Occipital lobe (tissue), 2 donors: ENCODE data around the gene SYNE3. TPM values are rescaled to one million over a fixed set of nuclear protein-coding genes. Genes with fewer than 3 reads are reported as not detected.

ENCODE experiments used
- DNase-seq: peaks from one replicate; lab custom pipeline; 2025; lab: John Stamatoyannopoulos, UW
- total RNA-seq: library from RNA; depleted of rRNA; stranded (reverse); fragments of >200 nt; gene quantifications from one replicate; pipeline ENCODE4 v1.2.3, GENCODE V29; 2014

The SYNE3 gene, protein sequence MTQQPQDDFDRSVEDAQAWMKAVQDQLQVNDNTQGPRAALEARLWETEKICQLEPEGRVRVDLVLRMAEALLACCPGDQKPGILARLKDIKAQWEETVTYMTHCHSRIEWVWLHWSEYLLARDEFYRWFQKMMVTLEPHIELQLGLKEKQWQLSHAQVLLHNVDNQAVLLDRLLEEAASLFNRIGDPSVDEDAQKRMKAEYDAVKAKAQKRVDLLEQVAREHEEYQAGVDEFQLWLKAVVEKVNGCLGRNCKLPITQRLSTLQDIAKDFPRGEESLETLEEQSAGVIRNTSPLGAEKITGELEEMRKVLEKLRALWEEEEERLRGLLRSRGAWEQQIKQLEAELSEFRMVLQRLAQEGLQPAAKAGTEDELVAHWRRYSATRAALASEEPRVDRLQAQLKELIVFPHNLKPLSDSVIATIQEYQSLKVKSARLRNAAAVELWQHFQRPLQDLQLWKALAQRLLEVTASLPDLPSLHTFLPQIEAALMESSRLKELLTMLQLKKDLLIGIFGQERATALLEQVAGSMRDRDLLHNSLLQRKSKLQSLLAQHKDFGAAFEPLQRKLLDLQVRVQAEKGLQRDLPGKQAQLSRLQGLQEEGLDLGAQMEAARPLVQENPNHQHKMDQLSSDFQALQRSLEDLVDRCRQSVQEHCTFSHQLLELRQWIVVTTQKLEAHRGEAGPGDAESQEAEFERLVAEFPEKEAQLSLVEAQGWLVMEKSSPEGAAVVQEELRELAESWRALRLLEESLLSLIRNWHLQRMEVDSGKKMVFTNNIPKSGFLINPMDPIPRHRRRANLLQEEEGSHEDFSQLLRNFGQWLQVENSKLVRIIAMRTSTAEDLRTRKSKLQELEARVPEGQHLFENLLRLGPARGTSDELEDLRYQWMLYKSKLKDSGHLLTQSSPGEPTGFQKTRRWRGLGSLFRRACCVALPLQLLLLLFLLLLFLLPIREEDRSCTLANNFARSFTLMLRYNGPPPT
- total RNA-seq, result 2.2 TPM

- DNase-seq, result no peak
These were observed at the start of gene SYNE3 for GRCh38 chr14:95516554-95517181. SYNE3 (minus strand) TSS chr14:95516650; CDS start chr14:95475821, 40,829 bp downstream.

- no peak for DNase-seq
These were observed 47.6 kb upstream of the SYNE3 start for GRCh38 chr14:95564060-95564459.

- no peak for DNase-seq
These were observed 46.6 kb upstream of the SYNE3 start for GRCh38 chr14:95562892-95563685.

DNA sequence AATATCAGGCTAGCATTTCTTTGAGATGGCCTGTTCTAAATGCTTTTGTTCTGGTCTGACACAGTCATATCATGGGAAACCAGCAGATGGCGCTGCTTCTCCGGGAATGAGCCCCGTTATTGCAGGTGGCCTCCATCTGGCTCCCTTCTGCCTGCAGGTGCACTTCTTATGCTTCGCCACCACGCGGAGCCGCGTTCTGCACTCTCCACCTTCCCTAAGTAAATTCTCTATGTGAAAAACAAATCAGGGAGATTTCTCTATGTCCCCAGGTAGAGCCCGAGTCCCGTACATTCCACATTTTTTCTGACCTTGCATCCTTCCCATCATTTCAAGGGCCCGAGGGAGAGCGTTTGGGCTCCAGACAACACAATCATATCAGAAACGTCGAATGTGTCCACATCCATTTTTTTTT is 44.6 kb upstream of the SYNE3 start:
- DNase-seq, result peak; percentile 74

- no peak for DNase-seq
These were observed 42.8 kb upstream of the SYNE3 start for GRCh38 chr14:95559203-95559602.

DNA sequence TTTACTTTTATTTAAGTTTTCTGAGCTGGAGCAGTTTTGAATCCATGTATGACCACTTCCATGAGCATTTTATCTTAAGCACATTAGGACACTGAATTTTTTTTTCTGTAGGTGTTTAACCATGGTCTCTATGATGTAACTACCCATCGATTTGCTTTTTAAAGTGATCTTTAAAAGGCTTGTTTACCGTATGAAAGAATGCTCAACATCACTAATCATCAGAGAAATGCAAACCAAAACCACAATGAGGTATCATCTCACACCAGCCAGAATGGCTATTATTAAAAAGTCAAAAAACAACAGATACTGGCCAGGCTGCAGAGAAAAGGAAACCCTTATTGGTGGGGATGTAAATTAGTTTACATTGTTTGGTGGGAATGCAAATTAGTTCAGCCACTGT is 41.4 kb upstream of the SYNE3 start:
- no peak for DNase-seq

- DNase-seq, result no peak
These were observed 40.8 kb upstream of the SYNE3 start for GRCh38 chr14:95557291-95557690.

DNA sequence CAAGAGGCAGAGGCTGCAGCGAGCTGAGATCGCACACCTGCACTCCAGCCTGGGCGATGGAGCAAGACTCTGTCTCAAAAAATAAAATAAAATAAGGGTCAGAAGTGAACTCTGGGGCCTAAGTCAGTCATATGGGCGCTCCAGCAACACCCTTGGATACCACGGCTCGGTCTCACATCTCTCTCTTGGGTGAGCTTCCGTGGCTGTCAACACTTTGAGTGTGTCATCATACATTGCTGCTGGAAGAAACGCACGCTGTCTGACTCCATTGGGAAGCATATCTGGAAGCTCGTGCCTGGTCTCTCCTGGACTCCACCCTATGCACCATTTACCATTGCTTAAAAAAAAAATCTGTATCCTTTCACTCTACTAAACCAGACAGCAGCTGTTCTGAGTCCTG is 38.6 kb upstream of the SYNE3 start:
- no peak for DNase-seq

GRCh38 chr14:95553141-95553540 is 36.7 kb upstream of the SYNE3 start:
- DNase-seq, result no peak

GRCh38 chr14:95551435-95551834 is 35.0 kb upstream of the SYNE3 start:
- no peak for DNase-seq

DNA sequence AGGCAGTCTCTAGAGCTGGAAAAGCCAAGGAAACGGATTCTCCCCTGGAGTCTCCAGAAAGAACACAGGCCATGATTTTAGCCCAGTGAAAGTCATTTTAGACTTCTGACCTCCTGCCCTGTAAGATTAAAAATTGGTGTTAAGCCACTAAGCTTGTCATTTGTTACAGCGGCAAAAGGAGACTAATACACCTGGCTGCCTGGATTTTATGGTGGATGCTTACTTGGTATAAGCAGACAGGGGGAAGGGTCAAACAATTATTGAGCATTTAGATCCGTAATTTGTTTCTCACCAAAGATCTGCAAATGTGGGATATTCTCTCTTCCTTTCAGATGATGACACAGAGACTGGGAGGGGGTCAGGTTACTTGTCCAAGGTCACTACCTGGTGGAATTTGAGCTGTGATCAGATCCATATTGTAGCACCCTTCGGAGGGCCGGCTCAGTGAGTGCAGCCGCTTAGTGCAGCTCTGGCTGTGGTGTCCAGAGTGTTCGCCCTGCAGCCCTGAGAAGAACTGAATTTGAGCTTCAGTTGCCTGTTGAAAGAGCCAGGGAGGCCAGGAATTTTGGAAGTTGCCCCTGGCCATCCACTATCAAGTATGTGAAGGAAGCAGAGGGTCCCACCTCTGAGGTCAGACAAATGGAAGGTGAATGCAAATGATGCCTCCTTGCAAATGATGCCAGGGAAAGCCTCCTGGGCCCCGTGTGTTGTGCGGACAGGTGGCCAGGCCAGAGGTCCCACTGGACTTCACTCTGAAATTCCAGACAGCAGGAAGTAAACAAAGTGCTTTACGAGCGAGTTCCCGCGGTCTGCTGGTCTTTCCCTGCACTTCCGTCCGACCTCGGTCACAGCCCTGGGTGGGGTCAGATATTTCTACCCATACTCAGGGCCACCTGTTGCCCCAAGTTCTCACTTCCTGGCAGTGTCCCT is 33.5 kb upstream of the SYNE3 start:
- DNase-seq, result no peak

DNA sequence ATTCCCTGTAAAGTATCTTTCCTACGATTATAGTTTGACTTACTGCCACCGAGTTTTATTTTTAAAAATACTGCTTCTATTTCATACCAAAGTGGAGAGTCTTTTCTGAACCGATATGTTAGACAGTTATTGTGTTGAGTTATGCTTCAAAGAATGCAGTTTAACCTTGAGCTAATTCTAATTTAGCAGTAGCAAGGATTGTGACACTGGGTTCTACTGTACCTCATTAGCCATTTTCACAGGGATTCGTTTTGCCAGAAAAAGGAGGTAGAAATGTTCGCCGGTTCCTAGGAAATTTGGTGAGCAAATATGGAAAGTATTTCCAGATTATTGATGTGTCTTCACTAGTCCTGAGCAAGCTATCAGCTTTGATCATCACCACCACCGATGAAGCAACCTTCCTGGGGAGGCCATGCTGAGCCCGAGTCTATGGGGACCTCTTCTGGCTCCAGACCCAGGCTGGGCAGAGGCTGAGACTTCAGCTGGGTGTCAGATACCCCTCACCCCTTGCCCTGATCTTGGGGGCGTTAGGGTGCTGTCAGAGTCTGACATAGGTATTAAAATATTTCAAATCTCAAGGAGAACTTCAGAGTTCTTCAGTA is 32.0 kb upstream of the SYNE3 start:
- DNase-seq, result no peak

DNA sequence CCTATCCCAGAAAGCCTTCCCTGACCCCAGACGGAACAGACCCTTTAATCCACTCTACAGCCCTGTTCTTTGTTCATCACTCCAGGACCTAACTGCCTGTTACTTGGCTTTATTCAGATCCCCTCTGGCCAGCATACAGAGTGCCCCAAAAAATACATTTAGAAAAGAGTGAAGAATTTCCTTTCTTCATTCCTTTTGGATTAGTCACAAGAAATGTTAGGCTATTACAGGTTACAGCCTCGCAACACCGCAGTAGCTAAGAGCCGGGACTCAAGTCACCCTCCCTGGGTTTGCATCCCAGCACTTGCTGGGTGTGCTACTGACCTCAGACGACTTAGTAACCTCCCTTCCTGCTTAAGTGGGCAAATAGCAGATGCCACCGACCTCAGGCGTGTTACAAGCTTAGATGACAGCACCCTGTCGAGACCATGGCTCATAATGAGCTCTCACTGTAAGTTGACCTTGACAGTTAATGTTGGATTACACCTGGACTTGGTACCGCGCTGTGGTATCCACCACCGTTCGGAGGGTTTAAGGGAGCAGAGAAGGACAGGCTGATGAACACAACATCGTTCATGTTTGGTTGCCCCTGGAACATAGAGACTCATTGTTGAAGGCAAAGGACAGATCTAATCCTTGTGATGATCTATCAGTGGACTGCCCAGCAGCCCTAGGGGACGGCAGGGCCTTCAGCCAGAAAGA is 31.3 kb upstream of the SYNE3 start:
- DNase-seq, result no peak

DNA sequence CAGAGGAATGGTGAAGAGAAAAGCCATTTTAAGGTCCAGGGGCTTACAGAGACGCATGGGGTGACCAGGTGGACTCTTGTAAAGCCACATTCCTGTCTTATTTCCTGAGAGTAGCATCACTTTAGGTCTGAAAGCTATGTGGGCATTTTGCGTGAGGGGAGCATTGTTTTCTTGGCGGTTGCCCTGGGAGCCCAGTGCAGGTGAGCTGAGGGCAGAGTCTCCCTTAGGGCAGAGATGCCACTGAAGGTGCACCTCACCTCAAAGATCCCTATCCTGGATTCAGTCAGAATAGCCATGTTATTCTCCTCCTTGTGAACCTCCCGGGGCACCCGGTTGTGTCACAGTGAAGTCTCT is 30.8 kb upstream of the SYNE3 start:
- no peak for DNase-seq

- DNase-seq, result no peak
These were observed 29.2 kb upstream of the SYNE3 start for GRCh38 chr14:95545515-95546168.

DNA sequence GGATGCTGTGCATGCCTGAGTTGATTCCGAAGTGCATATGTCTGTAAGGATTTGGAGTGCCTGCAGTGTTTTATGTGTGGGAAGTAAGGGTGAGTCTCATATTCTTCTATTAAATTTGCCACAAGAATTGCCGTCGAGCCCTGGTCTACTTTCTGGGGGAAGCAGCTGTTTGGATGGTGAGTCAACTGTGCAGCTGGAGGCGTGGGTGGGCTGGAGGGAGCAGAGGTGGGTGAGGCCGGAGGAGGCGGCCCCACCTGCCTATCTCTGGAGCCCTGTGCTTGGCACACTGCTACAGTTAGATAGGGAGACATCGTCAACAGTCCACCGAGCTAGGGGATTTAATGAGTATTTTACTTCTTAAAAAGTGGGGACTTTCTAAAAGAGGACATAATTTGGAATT is 28.1 kb upstream of the SYNE3 start:
- peak; percentile 16 for DNase-seq

DNA sequence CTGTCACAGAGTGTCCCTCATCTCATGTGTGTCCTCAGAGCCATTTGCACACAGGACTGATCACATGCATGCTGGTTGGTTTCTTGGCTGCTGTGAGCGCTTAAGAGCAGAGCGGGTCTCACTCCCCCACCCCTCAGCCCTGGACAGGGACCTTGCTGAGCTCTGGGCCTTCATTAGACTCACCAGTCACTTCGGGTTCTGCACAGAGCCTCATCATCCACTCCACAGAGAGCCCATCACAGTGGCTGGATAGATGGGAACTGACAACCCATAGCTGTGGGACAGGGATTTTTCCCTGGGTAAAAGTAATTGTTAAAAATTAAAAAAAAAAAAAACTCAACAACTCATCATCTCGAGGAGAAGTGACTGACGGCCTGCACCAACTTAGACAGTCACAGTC is 26.6 kb upstream of the SYNE3 start:
- no peak for DNase-seq
